B cell (primary cell): ENCODE measurements around the gene FTH1. TPM values are rescaled to one million over a fixed set of nuclear protein-coding genes. Genes with fewer than 3 reads are reported as not detected.

Experiments used
- ATAC-seq: fragments of 200-7000 bp; cut with Tn5 transposase; one replicate; pipeline ENCODE4 v1.10.0; 2021; ENCODE audit warnings: low read depth, mild to moderate bottlenecking, moderate number of reproducible peaks, moderate library complexity
- CTCF ChIA-PET: fragments of 350-600 bp; sonication (Branson Sonifier 250); formaldehyde crosslinking; loops from one replicate; lab custom pipeline; 2021; ENCODE audit warnings: antibody characterized with exemption, inconsistent platforms; lab: Charles Lee
- POLR2A ChIA-PET: fragments of 350-600 bp; sonication (Branson Sonifier 250); formaldehyde crosslinking; loops from one replicate; lab custom pipeline; 2021; ENCODE audit warnings: antibody characterized with exemption; lab: Charles Lee
- DNase-seq: peaks from one replicate; pipeline ENCODE4 v3.0.0; 2013
- H2AFZ ChIP-seq: 2 replicates; pipeline ENCODE4 v1.6.1; 2012; ENCODE audit warnings: mild to moderate bottlenecking, low read depth, low read length; ENCODE audit not compliant: insufficient read depth, poor library complexity, severe bottlenecking
- H3K27ac ChIP-seq, 2 donors: 1 replicate in 1 of 2; 2 replicates in 1 of 2; pipeline ENCODE4 v1.5.1; 2012 to 2013; ENCODE audit warnings: low read length in 2 of 2, mild to moderate bottlenecking in 2 of 2, moderate library complexity in 1 of 2
- H3K27me3 ChIP-seq, 4 experiments: fragments of 200-600 bp in 1 of 4; sonication (generic) in 1 of 4; replicated peaks in 1 of 4; 1 replicate in 2 of 4; 2 replicates in 2 of 4; pipeline versions ENCODE4 v1.6.1 to v1.7.0; 2013 to 2016; ENCODE audit warnings: low read length in 3 of 4, mild to moderate bottlenecking in 2 of 4, mixed read lengths in 1 of 4, moderate library complexity in 1 of 4; ENCODE audit not compliant: insufficient read depth in 4 of 4, control insufficient read depth in 3 of 4; ENCODE audit errors: control extremely low read depth in 1 of 4
- H3K36me3 ChIP-seq, 2 experiments: replicated peaks in 1 of 2; 1 replicate in 1 of 2; 2 replicates in 1 of 2; pipeline versions ENCODE4 v1.6.1 to v1.7.1; 2013; ENCODE audit warnings: low read length in 1 of 2; ENCODE audit not compliant: insufficient read depth in 2 of 2, control insufficient read depth in 1 of 2; ENCODE audit errors: control extremely low read depth in 1 of 2, extremely low read depth in 1 of 2
- H3K4me1 ChIP-seq, 2 donors: fragments of 200-600 bp in 1 of 2; sonication (generic) in 1 of 2; 1 replicate in 1 of 2; 2 replicates in 1 of 2; pipeline versions ENCODE4 v1.5.1 to v1.6.1; 2013 to 2017; ENCODE audit warnings: low read length in 2 of 2; ENCODE audit not compliant: control insufficient read depth in 2 of 2, insufficient read depth in 2 of 2
- H3K4me2 ChIP-seq: replicated peaks from 2 replicates; pipeline ENCODE3; 2012; ENCODE audit warnings: mild to moderate bottlenecking, low read depth, low read length; ENCODE audit not compliant: poor library complexity, severe bottlenecking
- H3K4me3 ChIP-seq, 5 experiments: fragments of 200-600 bp in 1 of 5; sonication (generic) in 1 of 5; 1 replicate in 3 of 5; 2 replicates in 2 of 5; pipeline versions ENCODE4 v1.5.1 to v1.7.0; 2011 to 2016; ENCODE audit warnings: low read length in 4 of 5, mild to moderate bottlenecking in 4 of 5, low read depth in 2 of 5, control low read depth in 1 of 5, moderate library complexity in 1 of 5; ENCODE audit not compliant: insufficient read depth in 1 of 5; ENCODE audit errors: control extremely low read depth in 1 of 5, extremely low read depth in 1 of 5
- H3K79me2 ChIP-seq: fragments of 200-600 bp; sonication (generic); one replicate; pipeline ENCODE4 v1.6.0; 2016; ENCODE audit warnings: low read length; ENCODE audit not compliant: control insufficient read depth, insufficient read depth
- H3K9ac ChIP-seq: fragments of 200-600 bp; sonication (generic); 2 replicates; pipeline ENCODE4 v1.6.1; 2017; ENCODE audit warnings: mild to moderate bottlenecking, low read length, moderate library complexity
- H3K9me3 ChIP-seq, 3 donors: one replicate each; pipeline versions ENCODE4 v1.6.1 to v1.7.1; 2013; ENCODE audit warnings: low read length in 2 of 3; ENCODE audit not compliant: control insufficient read depth in 2 of 3, insufficient read depth in 1 of 3; ENCODE audit errors: control extremely low read depth in 1 of 3
- H4K20me1 ChIP-seq: 2 replicates; pipeline ENCODE4 v1.6.0; 2012; ENCODE audit warnings: mild to moderate bottlenecking, low read length; ENCODE audit not compliant: insufficient read depth, control insufficient read depth, poor library complexity, severe bottlenecking
- H3K27ac Mint-ChIP-seq: one replicate; pipeline ENCODE4 v1.8.0; 2021; ENCODE audit warnings: mixed read lengths
- H3K27me3 Mint-ChIP-seq: one replicate; pipeline ENCODE4 v1.8.0; 2021; ENCODE audit warnings: mixed read lengths
- H3K4me1 Mint-ChIP-seq: one replicate; pipeline ENCODE4 v1.8.0; 2021; ENCODE audit warnings: mixed read lengths
- H3K4me3 Mint-ChIP-seq: one replicate; pipeline ENCODE4 v1.8.0; 2021; ENCODE audit warnings: mixed read lengths
- H3K9me3 Mint-ChIP-seq: one replicate; pipeline ENCODE4 v1.8.0; 2022; ENCODE audit warnings: mixed read lengths; ENCODE audit not compliant: insufficient read depth
- CTCF ChIP-seq: fragments of 200-600 bp; IDR thresholded peaks from one replicate; pipeline ENCODE4 v1.8.0; 2022; ENCODE audit warnings: antibody characterized with exemption, mild to moderate bottlenecking
- EZH2 ChIP-seq: IDR thresholded peaks from 2 replicates; pipeline ENCODE4 v1.6.1; 2012; ENCODE audit warnings: borderline replicate concordance, low read depth, mild to moderate bottlenecking, moderate library complexity, low read length; ENCODE audit not compliant: insufficient read depth, poor library complexity, severe bottlenecking
- WGBS: methylation state at CpG from one replicate; pipeline ENCODE4 v1.1.5; 2013; ENCODE audit warnings: missing lambda C conversion rate; ENCODE audit not compliant: insufficient coverage; 5-methylcytosine and 5-hydroxymethylcytosine counted together
- intact Hi-C: fragments of 100-400 bp; cut with micrococcal nuclease; formaldehyde crosslinking; loops from one replicate; pipeline ENCODE4 v1.10.0; 2022
- polyA plus RNA-seq: library from polyadenylated mRNA; depleted of rRNA; stranded (reverse); fragments of >200 nt; gene quantifications from 2 replicates; pipeline ENCODE4 v1.2.3, GENCODE V29; 2012
- total RNA-seq, 2 donors: library from RNA; stranded (reverse); fragments of 120-200 nt in 1 of 2; gene quantifications; 1 replicate in 1 of 2; 2 replicates in 1 of 2; pipeline versions ENCODE4 v1.2.3 to v1.2.4, GENCODE V29; 2013 to 2022

Gene FTH1
- total and polyA plus RNA-seq, 2 donors (not counting 1 experiment from before 2014, with no cell fraction given): 1,136 to 1,314 TPM

DNA sequence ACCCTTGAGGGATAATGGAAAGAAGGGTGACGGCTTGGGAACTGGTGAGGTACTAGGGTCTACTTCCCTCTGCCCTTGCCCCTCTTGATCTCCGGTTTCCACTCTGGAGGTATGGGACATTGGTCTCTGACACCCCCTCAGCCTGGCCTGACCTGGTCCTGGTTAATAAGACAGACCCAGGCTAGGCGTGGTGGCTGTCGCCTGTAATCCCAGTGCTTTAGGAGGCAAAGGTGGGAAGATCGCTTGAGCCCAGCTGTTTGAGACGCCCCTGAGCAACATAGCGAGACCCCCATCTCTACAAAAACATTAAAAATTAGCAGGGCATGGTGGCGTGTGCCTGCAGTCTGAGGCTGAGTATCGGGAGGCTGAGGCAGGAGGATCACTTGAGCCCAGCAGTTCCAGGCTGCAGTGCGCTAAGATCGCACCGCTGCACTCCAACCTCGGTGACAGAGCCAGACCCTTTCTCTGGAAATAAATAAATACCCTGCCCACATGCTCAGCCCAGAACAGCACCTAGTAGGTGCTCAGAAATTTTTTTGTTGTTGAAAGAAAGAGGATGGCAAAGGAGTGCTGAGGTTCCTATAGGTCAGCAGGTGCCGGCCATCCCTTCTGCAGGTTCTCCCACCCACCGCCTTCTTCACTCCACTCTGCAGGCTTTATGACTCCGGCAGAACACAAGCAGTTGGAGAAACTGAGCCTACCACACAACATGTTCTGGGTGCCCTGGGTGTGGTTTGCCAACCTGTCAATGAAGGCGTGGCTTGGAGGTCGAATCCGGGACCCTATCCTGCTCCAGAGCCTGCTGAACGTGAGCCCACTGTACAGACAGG lies 11.0 kb downstream of the FTH1 start:
- Mint-ChIP-seq H3K4me1 (peaks cover 27% of the 10 kb centered on the region), H3K27ac (no peak overlapping the region), H3K27me3 (no peaks in the 10 kb centered on the region), H3K4me3 (peak overlapping the region; percentile 78), H3K9me3 (no peaks in the 10 kb centered on the region)
- H3K79me2 ChIP-seq: peaks cover 14% of the 10 kb centered on the region
- no peak overlapping the region for H3K9ac ChIP-seq
- ChIA-PET CTCF (interaction anchor here (3.5 kb wide), 1 partner anchor 125 kb away, joined by 14 read pairs; no protein-coding TSS in a partner anchor), POLR2A (no interaction called here)
- TF ChIP-seq EZH2 (no peak), CTCF (no peak)
- H3K4me2 ChIP-seq: peak overlapping the region; percentile 79
- 96% methylated on average over 10 of the region's 20 CpGs for whole genome bisulfite sequencing
- no peak overlapping the region for H3K27ac ChIP-seq
- no peaks in the 10 kb centered on the region for H4K20me1 ChIP-seq
- H3K9me3 ChIP-seq: peaks cover 0 to 15% (median 0%) of the 10 kb centered on the region in 3 donors
- peaks cover 0 to 9% of the 10 kb centered on the region in 2 experiments for H3K36me3 ChIP-seq
- H2AFZ ChIP-seq: no peak overlapping the region
- H3K27me3 ChIP-seq: peaks cover 0 to 24% (median 10%) of the 10 kb centered on the region in 4 experiments
- intact Hi-C loops: no loop called here
- H3K4me3 ChIP-seq: peak overlapping the region in 2 of 5 experiments; percentile 13 to 55
- ATAC-seq (no peak), DNase-seq (no peak)
- peaks cover 16 to 20% of the 10 kb centered on the region in 2 donors for H3K4me1 ChIP-seq
